ENCODE results near the gene HSFX2. TPM values are rescaled to one million over a fixed set of nuclear protein-coding genes. Genes with fewer than 3 reads are reported as not detected.
"Not testable (repeated sequence)": the region's sequence is repeated elsewhere in the genome, so short reads cannot be mapped to it uniquely, and the experiment has no call there.

The HSFX2 gene
- total RNA-seq: not detected
- long read RNA-seq: 0 reads

- intact Hi-C loops (cut with DNase I); H3K27ac ChIP-seq; DNase-seq; H3K36me3 ChIP-seq; H3K27me3 ChIP-seq; H3K9me3 ChIP-seq; H3K4me3 ChIP-seq; ATAC-seq; H3K4me1 ChIP-seq: not testable (repeated sequence)
These were observed at the start of gene HSFX2 for GRCh38 chrX:149595214-149595613. HSFX2 (minus strand) TSS chrX:149595314; CDS start chrX:149594700, 614 bp downstream.

GRCh38 chrX:149643496-149643895 is 48.4 kb upstream of the HSFX2 start:
- no peaks in the 10 kb centered on the region for H3K36me3 ChIP-seq
- intact Hi-C loops (cut with DNase I): no loop called here
- no peaks in the 10 kb centered on the region for H3K27me3 ChIP-seq
- no peaks in the 10 kb centered on the region for H3K4me1 ChIP-seq
- H3K27ac ChIP-seq: no peak overlapping the region
- TF ChIP-seq CTCF (IDR thresholded peaks at IDR 0.05): no peak
- ATAC-seq (no peak), DNase-seq (no peak)
- H3K9me3 ChIP-seq: no peaks in the 10 kb centered on the region
- H3K4me3 ChIP-seq: no peak overlapping the region

- H3K27me3 ChIP-seq: no peaks in the 10 kb centered on the region
These were observed 46.7 kb upstream of the HSFX2 start for GRCh38 chrX:149641835-149642234.

GRCh38 chrX:149641432-149641831 is 46.3 kb upstream of the HSFX2 start:
- intact Hi-C loops (cut with DNase I): no loop called here
- ATAC-seq (no peak), DNase-seq (no peak)
- Histone ChIP-seq H3K36me3 (no peaks in the 10 kb centered on the region), H3K9me3 (no peaks in the 10 kb centered on the region), H3K27me3 (no peaks in the 10 kb centered on the region), H3K4me1 (no peaks in the 10 kb centered on the region), H3K4me3 (no peak overlapping the region), H3K27ac (no peak overlapping the region)
- TF ChIP-seq CTCF (IDR thresholded peaks at IDR 0.05): no peak

More at GRCh38 chrX:149641835-149642234, 46.7 kb upstream of the HSFX2 start:
- Histone ChIP-seq H3K4me3 (no peak overlapping the region), H3K4me1 (no peaks in the 10 kb centered on the region), H3K27ac (no peak overlapping the region), H3K9me3 (no peaks in the 10 kb centered on the region), H3K36me3 (no peaks in the 10 kb centered on the region)
- ATAC-seq (no peak), DNase-seq (no peak)
- no peak for TF ChIP-seq CTCF (IDR thresholded peaks at IDR 0.05)
- intact Hi-C loops (cut with DNase I): no loop called here

GRCh38 chrX:149639568-149639967 is 44.5 kb upstream of the HSFX2 start:
- no peak for DNase-seq
- TF ChIP-seq CTCF (IDR thresholded peaks at IDR 0.05): no peak
- ATAC-seq: no peak
- Histone ChIP-seq H3K4me3 (no peak overlapping the region), H3K27ac (no peak overlapping the region), H3K4me1 (no peaks in the 10 kb centered on the region), H3K9me3 (no peaks in the 10 kb centered on the region), H3K27me3 (no peaks in the 10 kb centered on the region), H3K36me3 (no peaks in the 10 kb centered on the region)
- intact Hi-C loops (cut with DNase I): no loop called here

GRCh38 chrX:149638860-149639259 is 43.7 kb upstream of the HSFX2 start:
- H3K4me3 ChIP-seq: no peak overlapping the region
- H3K27ac ChIP-seq: no peak overlapping the region
- intact Hi-C loops (cut with DNase I): no loop called here
- ATAC-seq: no peak
- no peaks in the 10 kb centered on the region for H3K27me3 ChIP-seq
- no peaks in the 10 kb centered on the region for H3K9me3 ChIP-seq
- H3K36me3 ChIP-seq: no peaks in the 10 kb centered on the region
- no peak for DNase-seq
- TF ChIP-seq CTCF (IDR thresholded peaks at IDR 0.05): no peak
- H3K4me1 ChIP-seq: no peaks in the 10 kb centered on the region
